Panc1 (cell line): ENCODE results near the gene SPATA6L. TPM values are rescaled to one million over a fixed set of nuclear protein-coding genes. Genes with fewer than 3 reads are reported as not detected.

Experiments used
- ATAC-seq: fragments of 200-7000 bp; cut with Tn5 transposase; 2 replicates; pipeline ENCODE4 v1.9.1; 2020; ENCODE audit warnings: mild to moderate bottlenecking, moderate library complexity
- BruUV-seq: library from RNA; stranded (reverse); fragments of 400-500 nt; replicated peaks from 2 replicates; lab custom pipeline; 2021; lab: Mats Ljungman, UMichigan
- CTCF ChIA-PET: fragments of 300-600 bp; sonication (Branson Sonifier 250); formaldehyde crosslinking; loops from one replicate; lab custom pipeline; 2022; ENCODE audit warnings: antibody characterized with exemption; lab: Charles Lee
- POLR2A ChIA-PET: fragments of 300-600 bp; sonication (Branson Sonifier 250); formaldehyde crosslinking; loops from one replicate; lab custom pipeline; 2022; ENCODE audit warnings: antibody characterized with exemption; lab: Charles Lee
- DNase-seq: peaks from one replicate; pipeline ENCODE4 v3.0.0-alpha.2; 2010; ENCODE audit warnings: low read depth, low spot score
- H3K27ac ChIP-seq: 2 replicates; pipeline ENCODE4 v1.5.1; 2011; ENCODE audit warnings: mild to moderate bottlenecking, low read length, inconsistent platforms
- H3K27me3 ChIP-seq: fragments of 200-500 bp; sonication (Bioruptor generic); 2 replicates; pipeline ENCODE4 v1.6.0; 2014; ENCODE audit warnings: low read length, inconsistent platforms; ENCODE audit not compliant: control insufficient read depth, insufficient read depth
- H3K36me3 ChIP-seq: fragments of 200-500 bp; sonication (Bioruptor generic); 2 replicates; pipeline ENCODE4 v1.5.1; 2014; ENCODE audit warnings: inconsistent platforms, mild to moderate bottlenecking, low read length, moderate library complexity; ENCODE audit not compliant: control insufficient read depth, insufficient read depth
- H3K4me1 ChIP-seq: 2 replicates; pipeline ENCODE4 v1.5.1; 2011; ENCODE audit warnings: inconsistent platforms, mild to moderate bottlenecking, low read length, moderate library complexity; ENCODE audit not compliant: control insufficient read depth, insufficient read depth
- H3K4me3 ChIP-seq, 2 experiments: 2 replicates each; pipeline ENCODE4 v1.5.1; 2011 to 2012; ENCODE audit warnings: low read depth in 2 of 2, low read length in 2 of 2, mild to moderate bottlenecking in 2 of 2, inconsistent platforms in 1 of 2, moderate library complexity in 1 of 2
- H3K9me3 ChIP-seq: fragments of 200-500 bp; sonication (Bioruptor generic); 2 replicates; pipeline ENCODE4 v1.5.1; 2014; ENCODE audit warnings: low read depth, mild to moderate bottlenecking, inconsistent platforms, low read length, moderate library complexity; ENCODE audit not compliant: control insufficient read depth, insufficient read depth
- POLR2AphosphoS5 ChIP-seq: IDR thresholded peaks from 2 replicates; pipeline ENCODE4 v1.6.1; 2012; ENCODE audit warnings: mild to moderate bottlenecking, low read depth, low read length, moderate library complexity
- REST ChIP-seq, 2 experiments: IDR thresholded peaks; 2 replicates each; pipeline ENCODE4 v1.6.1; 2011 to 2012; ENCODE audit warnings: low read depth in 2 of 2, control low read depth in 1 of 2, low read length in 1 of 2, mild to moderate bottlenecking in 1 of 2, moderate library complexity in 1 of 2; ENCODE audit not compliant: insufficient read depth in 1 of 2
- SIN3A ChIP-seq: IDR thresholded peaks from 2 replicates; pipeline ENCODE4 v1.6.1; 2012; ENCODE audit warnings: low read depth, mild to moderate bottlenecking, low read length, moderate library complexity, borderline replicate concordance; ENCODE audit not compliant: insufficient read depth
- TCF7L2 ChIP-seq: IDR thresholded peaks from 2 replicates; pipeline ENCODE4 v1.6.1; 2011; ENCODE audit warnings: mild to moderate bottlenecking, low read depth, low read length, inconsistent platforms
- in situ Hi-C: cut with HindIII; loops from 2 replicates; pipeline ENCODE4 v1.10.0; 2016; ENCODE audit warnings: low sequenced_read_pairs, low pct_unique_long_range_greater_than_20kb
- intact Hi-C: fragments of 100-400 bp; cut with micrococcal nuclease; formaldehyde crosslinking; loops from one replicate; pipeline ENCODE4 v1.10.0; 2022; ENCODE audit not compliant: unreplicated experiment
- total RNA-seq: library from RNA; stranded (reverse); gene quantifications from one replicate; pipeline ENCODE4 v1.2.1, GENCODE V29; 2021; ENCODE audit not compliant: unreplicated experiment
- TF ChIP-seq, protein P1 (sequence below): fragments of 450-650 bp; IDR thresholded peaks from 2 replicates; pipeline ENCODE4 v1.5.1; 2017; ENCODE audit warnings: mild to moderate bottlenecking

Gene SPATA6L
- total RNA-seq, 1 experiment from 2014 or later = 0.13 TPM

DNA sequence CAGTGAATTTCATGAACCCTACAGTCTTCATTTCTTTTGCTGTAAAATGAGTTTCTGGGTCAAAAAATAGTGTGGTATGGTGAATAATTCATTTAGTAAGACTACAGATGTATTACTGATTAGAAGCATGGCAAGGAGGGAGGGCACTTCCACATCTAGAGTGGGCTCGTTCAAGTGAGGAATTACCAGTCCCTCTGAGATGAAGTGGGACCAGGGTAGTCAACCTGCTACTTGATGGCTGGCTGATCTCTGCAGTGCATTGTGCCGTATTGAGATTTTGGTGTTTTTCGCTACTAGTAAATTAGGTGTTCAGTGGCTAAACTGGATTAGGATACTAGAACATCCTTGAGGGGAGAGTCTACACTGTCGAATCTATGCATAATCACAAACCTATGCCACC, 23.9 kb upstream of the SPATA6L start:
- POLR2A ChIA-PET = no interaction called here
- Histone ChIP-seq H3K27me3 (no peaks in the 10 kb centered on the region), H3K4me3 (no peak overlapping the region), H3K36me3 (no peaks in the 10 kb centered on the region), H3K27ac (no peak overlapping the region), H3K9me3 (no peaks in the 10 kb centered on the region), H3K4me1 (no peaks in the 10 kb centered on the region)
- TF ChIP-seq, protein P1, sequence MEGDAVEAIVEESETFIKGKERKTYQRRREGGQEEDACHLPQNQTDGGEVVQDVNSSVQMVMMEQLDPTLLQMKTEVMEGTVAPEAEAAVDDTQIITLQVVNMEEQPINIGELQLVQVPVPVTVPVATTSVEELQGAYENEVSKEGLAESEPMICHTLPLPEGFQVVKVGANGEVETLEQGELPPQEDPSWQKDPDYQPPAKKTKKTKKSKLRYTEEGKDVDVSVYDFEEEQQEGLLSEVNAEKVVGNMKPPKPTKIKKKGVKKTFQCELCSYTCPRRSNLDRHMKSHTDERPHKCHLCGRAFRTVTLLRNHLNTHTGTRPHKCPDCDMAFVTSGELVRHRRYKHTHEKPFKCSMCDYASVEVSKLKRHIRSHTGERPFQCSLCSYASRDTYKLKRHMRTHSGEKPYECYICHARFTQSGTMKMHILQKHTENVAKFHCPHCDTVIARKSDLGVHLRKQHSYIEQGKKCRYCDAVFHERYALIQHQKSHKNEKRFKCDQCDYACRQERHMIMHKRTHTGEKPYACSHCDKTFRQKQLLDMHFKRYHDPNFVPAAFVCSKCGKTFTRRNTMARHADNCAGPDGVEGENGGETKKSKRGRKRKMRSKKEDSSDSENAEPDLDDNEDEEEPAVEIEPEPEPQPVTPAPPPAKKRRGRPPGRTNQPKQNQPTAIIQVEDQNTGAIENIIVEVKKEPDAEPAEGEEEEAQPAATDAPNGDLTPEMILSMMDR = no peak
- TF ChIP-seq TCF7L2 (no peak), REST (IDR thresholded peaks at IDR 0.05; ENCODE audit: insufficient read depth in 1 of 2, low read depth in 2 of 2, low read length in 1 of 2) (no peak), SIN3A (no peak), POLR2AphosphoS5 (no peak)
- ATAC-seq (no peak), DNase-seq (no peak)
- intact Hi-C loops (no loop called here), in situ Hi-C loops (no loop called here)
- CTCF ChIA-PET = no interaction called here
- BruUV-seq = no TSS peak

GRCh38 chr9:4689687-4690104, 23.4 kb upstream of the SPATA6L start:
- ChIA-PET POLR2A (no interaction called here), CTCF (no interaction called here)
- in situ Hi-C loops = no loop called here
- no peak overlapping the region for H3K4me3 ChIP-seq
- no peaks in the 10 kb centered on the region for H3K9me3 ChIP-seq
- no peaks in the 10 kb centered on the region for H3K36me3 ChIP-seq
- no peak overlapping the region for H3K27ac ChIP-seq
- intact Hi-C loops = no loop called here
- DNase-seq (no peak), ATAC-seq (no peak)
- no TSS peak for BruUV-seq
- H3K27me3 ChIP-seq = no peaks in the 10 kb centered on the region
- TF ChIP-seq POLR2AphosphoS5 (no peak), REST (IDR thresholded peaks at IDR 0.05; ENCODE audit: insufficient read depth in 1 of 2, low read depth in 2 of 2, low read length in 1 of 2) (no peak), TCF7L2 (no peak), SIN3A (no peak)
- TF ChIP-seq, protein P1 = no peak
- no peaks in the 10 kb centered on the region for H3K4me1 ChIP-seq
